Caki2 (cell line): Measurements from ENCODE around the gene MOCS1. TPM values are rescaled to one million over a fixed set of nuclear protein-coding genes. Genes with fewer than 3 reads are reported as not detected.

ENCODE experiments used
- DNase-seq: peaks from one replicate; pipeline ENCODE4 v3.0.0-alpha.2; 2015; ENCODE audit warnings: low read depth
- in situ Hi-C: cut with HindIII; loops from 2 replicates; pipeline ENCODE4 v1.10.0; 2016; ENCODE audit warnings: low sequenced_read_pairs, low pct_unique_long_range_greater_than_20kb, mixed read lengths
- total RNA-seq: library from RNA; depleted of rRNA; stranded (reverse); fragments of >200 nt; shearing (Covaris generic); gene quantifications from 2 replicates; pipeline ENCODE4 v1.2.3, GENCODE V29; 2014; ENCODE audit warnings: low replicate concordance

Gene MOCS1
- total RNA-seq, 1 experiment from 2014 or later, result 6.2 TPM

- no peak for DNase-seq
- in situ Hi-C loops, result no loop called here
Measured at GRCh38 chr6:39951716-39952115, 17.5 kb upstream of the MOCS1 start.

DNA sequence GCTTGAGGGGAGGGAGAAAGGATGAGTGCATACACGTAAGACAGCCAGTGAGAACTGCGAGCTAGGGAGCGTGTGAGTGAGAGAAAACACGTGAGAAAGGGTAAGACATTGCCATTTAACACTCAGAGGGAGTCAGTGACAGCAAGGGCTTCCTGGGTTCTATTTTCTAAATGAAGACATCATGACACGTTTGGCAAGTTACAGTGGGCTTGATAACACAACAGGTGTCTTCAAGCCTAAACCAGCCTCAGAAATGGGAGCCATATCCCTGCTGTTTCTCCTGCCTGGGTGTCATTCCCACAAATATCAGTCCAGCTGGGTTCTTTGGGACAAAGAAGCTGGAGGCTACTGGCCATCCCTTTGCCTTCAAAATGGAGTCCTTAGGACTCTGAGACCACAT is 16.9 kb upstream of the MOCS1 start:
- no peak for DNase-seq
- in situ Hi-C loops, result no loop called here

DNA sequence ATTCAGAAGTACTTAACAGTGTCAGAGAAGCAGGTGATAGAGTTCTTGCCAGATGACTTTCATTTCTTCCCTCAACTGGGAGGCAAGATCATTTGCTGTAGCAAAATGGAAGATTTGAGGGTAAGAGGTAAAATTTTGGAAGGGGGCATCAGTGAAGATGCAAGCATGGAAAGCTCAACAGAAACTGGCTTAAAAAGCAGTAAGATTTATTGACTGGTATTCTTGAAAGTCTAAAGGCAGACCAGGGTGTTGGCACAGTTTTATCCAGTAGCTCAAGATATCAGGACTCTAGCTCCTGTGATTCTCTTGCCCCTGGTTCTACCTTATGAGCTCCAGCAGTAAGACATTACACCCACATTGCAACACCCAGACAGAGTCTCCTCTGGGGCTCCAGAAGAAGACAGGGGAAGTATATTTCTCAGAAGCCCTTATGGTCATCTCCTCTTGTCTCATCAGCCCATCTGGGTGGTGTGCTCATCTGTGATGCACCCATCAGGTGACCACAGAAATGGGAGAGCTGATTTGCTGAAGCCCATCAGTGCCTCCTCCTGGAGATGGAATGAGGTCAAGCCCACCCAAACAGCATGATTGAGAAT is 16.0 kb upstream of the MOCS1 start:
- in situ Hi-C loops, result no loop called here
- no peak for DNase-seq

DNA sequence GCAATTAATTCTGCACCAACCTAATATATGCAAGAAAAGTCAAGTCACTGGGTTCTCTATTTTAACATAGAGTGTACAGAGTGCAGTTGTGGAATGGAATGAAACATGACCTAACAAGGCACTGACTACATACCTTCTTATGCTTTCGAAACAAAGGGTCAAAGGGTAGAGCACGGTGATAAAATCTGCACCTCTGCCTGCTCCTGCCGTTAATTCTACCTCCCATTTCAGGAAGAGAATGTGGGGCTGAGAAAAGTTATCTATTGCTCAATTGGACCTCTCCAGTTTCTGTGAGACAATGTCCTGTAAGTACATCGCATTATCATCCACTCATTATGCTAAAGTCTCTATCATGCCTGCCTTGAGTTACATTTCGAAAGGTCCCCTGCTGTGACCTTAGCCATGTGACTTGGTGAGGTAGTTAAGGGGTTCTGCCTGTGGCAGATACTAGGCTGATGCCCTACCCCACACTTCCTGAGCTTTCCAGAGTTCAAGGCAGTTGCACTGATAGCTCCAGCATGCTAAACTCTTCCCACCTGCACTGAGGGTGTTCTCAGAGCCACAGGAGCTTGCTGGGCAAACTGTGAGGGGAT is 14.0 kb upstream of the MOCS1 start:
- in situ Hi-C loops, result no loop called here
- DNase-seq, result no peak

- DNase-seq, result no peak
- in situ Hi-C loops, result no loop called here
Measured at GRCh38 chr6:39947611-39948068, 13.4 kb upstream of the MOCS1 start.

- in situ Hi-C loops, result no loop called here
- no peak for DNase-seq
Measured at GRCh38 chr6:39945626-39946025, 11.4 kb upstream of the MOCS1 start.

DNA sequence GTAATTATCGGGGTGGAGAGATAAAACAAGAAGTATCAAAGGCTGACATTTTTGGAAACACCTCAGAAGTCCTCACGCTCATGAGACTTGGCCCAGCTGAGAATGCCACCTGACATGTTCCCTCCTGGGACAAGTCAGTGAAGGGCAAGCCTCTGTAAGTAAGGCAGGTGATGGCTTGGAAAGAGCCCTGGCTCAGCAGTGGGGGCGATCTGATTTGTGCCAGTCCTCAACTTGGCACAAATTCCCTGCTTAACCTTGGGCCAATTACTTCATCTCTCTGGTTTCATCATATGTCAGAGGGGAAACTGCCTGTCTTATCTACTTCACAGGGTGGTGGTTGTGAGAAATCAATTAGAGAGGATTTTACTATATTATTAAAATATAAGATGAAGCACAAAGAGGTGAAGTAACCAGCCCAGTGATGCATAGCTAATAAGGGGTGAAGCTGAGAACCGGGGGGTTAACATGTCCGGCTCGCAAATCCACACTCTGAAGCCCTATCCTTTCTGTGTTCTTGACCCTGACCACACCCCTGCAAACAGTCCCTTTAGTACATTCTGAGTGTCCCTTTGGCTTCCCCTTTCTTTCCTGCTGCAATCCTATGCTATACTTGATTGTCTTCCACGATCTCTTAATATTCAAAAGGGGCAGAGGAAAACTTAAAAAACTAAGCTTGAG is 8.8 kb upstream of the MOCS1 start:
- DNase-seq, result no peak
- in situ Hi-C loops, result no loop called here

DNA sequence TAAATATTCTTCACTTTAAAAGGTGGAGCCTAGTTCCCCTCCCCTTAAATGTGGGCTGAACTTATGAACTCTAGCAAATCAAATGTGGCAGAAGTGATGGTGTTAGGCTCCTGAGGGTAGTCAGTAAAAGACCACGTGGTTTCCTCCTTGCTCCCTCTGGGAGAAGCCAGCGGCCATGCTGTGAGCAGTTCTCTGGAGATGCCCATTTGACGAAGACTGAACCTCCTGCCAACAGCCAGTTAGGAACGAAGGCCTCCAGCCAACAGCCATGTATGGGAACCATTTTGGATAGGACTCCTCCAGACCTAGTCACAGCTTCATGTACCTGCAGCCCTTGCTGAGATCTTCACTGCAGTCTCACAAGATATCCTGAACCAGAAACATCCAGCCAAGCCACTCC is 7.6 kb upstream of the MOCS1 start:
- in situ Hi-C loops, result no loop called here
- DNase-seq, result no peak

GRCh38 chr6:39941138-39941537 is 6.9 kb upstream of the MOCS1 start:
- no peak for DNase-seq
- in situ Hi-C loops, result no loop called here

GRCh38 chr6:39938773-39939654 is 4.8 kb upstream of the MOCS1 start:
- DNase-seq, result no peak
- in situ Hi-C loops, result no loop called here

DNA sequence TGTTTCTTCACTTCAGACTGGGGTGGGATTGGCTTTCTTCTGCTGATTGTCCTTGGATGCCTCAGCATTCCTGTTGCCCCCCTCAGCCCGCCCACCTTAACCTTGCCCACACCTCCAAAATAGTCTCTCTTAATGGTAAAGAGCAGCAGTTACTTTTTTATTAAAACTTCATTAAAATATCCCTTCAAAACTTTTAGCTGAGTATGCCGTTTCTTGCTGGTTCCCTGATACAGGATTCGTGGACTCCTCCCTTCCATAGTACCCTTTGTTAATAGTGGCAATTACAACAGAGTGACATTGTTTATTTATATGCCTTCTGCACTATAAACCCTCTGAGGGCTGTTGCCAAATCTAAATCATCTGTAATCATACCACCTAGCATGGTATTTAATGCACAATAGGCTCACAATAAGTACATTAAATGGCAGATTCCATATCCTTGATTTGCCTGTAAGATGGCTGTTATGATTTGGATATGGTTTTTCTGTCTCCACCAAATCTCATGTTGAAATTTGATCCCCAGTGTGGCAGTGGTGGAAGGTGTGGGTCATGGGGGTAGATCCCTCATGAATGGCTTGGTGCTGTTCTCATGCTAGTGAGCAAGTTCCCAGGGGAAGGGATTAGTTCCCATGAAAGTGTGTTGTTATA is 3.5 kb upstream of the MOCS1 start:
- in situ Hi-C loops, result no loop called here

DNA sequence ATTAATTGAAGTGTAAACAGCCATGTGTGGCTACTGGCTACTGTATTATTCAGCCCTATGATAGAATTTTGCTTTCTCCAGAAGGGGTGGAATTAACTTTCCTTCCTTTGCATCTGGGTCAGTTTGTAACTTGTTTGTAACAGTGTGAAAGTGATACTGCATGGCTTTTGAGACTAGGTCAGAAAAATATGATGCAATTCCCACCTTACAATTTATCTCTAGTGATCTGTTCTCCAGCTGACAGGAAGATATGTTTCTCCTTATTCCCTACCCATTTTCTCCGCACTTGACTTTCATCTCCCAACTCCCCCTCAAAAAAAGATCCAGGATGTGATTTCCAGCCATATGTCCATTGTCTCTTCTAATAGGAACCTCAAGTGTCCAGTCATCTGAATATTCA is 2.6 kb upstream of the MOCS1 start:
- in situ Hi-C loops, result no loop called here
- no peak for DNase-seq

More for the DNA sequence above, 3.5 kb upstream of the MOCS1 start:
- no peak for DNase-seq

DNA sequence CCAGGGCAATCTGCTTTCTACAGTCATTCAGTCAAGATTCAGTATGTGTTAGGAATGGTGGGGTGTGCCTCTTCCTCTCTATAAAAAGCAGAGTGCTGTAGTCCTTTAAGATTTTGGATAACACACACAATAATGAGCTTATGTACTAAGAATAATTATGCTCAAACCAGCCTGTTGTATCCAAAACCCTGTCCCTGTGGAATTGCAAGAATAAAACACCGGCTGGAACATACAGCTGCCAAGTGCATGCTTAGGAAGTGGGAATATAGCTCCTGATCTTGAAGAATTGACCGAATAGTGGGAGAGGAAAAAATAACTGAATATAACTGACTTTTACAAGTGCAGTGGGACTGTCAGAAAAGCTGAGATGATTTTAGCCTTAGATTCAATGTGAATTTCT is 979 bp upstream of the MOCS1 start:
- in situ Hi-C loops, result no loop called here
- no peak for DNase-seq

GRCh38 chr6:39933669-39934130 is 562 bp downstream of the MOCS1 start:
- DNase-seq, result no peak
- in situ Hi-C loops, result no loop called here

- in situ Hi-C loops, result no loop called here
- no peak for DNase-seq
Measured at GRCh38 chr6:39932386-39932910, 1.8 kb downstream of the MOCS1 start.

GRCh38 chr6:39931607-39932006 is 2.7 kb downstream of the MOCS1 start:
- DNase-seq, result no peak
- in situ Hi-C loops, result no loop called here

DNA sequence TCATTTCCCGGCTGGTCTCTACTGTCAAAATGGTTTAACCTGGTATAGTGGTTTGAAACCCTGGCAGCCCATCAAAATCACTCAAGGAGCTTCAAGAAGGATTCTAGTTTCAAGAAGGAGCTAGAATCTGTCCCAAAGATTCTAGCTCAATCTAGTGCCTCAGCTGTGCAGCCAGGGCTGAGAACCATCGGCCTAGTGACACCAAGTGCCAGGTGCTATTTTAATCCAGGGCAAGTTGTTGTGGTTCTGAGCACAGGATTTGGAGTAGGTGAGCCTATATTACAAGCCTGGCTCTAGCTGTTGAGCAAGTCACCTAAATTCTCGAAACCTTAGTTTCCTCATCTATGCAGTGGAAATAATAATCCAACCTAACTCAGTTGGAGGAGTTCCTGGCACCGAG is 3.7 kb downstream of the MOCS1 start:
- DNase-seq, result no peak
- in situ Hi-C loops, result no loop called here
